Duodenal mucosa (tissue), 2 donors: ENCODE data around the gene SIRT7.
A peak's percentile ranks its signal among the peaks of the same experiment; 100 is the strongest.

Source experiments
- H3K27ac ChIP-seq: one replicate; pipeline ENCODE4 v1.7.0; 2013; ENCODE audit warnings: low read depth, low read length
- H3K27me3 ChIP-seq, 2 donors: one replicate each; pipeline ENCODE4 v1.7.0; 2013; ENCODE audit warnings: low read length in 2 of 2, control low read depth in 1 of 2; ENCODE audit not compliant: insufficient read depth in 2 of 2, control insufficient read depth in 1 of 2
- H3K36me3 ChIP-seq, 2 donors: one replicate each; pipeline ENCODE4 v1.7.0; 2013; ENCODE audit warnings: low read length in 2 of 2, control low read depth in 1 of 2; ENCODE audit not compliant: insufficient read depth in 2 of 2, control insufficient read depth in 1 of 2
- H3K4me1 ChIP-seq, 2 donors: one replicate each; pipeline ENCODE4 v1.7.0; 2013; ENCODE audit warnings: low read length in 2 of 2, control low read depth in 1 of 2; ENCODE audit not compliant: insufficient read depth in 2 of 2, control insufficient read depth in 1 of 2
- H3K4me3 ChIP-seq, 2 donors: one replicate each; pipeline ENCODE4 v1.7.0; 2013; ENCODE audit warnings: low read length in 2 of 2, low read depth in 1 of 2
- H3K9ac ChIP-seq, 2 donors: one replicate each; pipeline ENCODE4 v1.7.0; 2013; ENCODE audit warnings: low read length in 2 of 2, low read depth in 1 of 2
- H3K9me3 ChIP-seq, 2 donors: one replicate each; pipeline ENCODE4 v1.7.0; 2013; ENCODE audit warnings: low read length in 2 of 2, control low read depth in 1 of 2; ENCODE audit not compliant: control insufficient read depth in 1 of 2

Gene SIRT7

GRCh38 chr17:81931557-81932332 lies 13.8 kb upstream of the SIRT7 start:
- Histone ChIP-seq H3K9ac (no peak overlapping the region), H3K9me3 (no peaks in the 10 kb centered on the region), H3K4me3 (no peak overlapping the region), H3K27ac (no peak overlapping the region), H3K36me3 (no peaks in the 10 kb centered on the region), H3K27me3 (peaks cover 6 to 12% of the 10 kb centered on the region in 2 donors), H3K4me1 (peaks cover 7 to 26% of the 10 kb centered on the region in 2 donors)

GRCh38 chr17:81931189-81931556 lies 13.2 kb upstream of the SIRT7 start:
- H3K9ac ChIP-seq: no peak overlapping the region
- no peak overlapping the region for H3K4me3 ChIP-seq
- H3K36me3 ChIP-seq: no peaks in the 10 kb centered on the region
- H3K27ac ChIP-seq: no peak overlapping the region
- H3K9me3 ChIP-seq: no peaks in the 10 kb centered on the region
- H3K4me1 ChIP-seq: peaks cover 9 to 24% of the 10 kb centered on the region in 2 donors
- peaks cover 6 to 12% of the 10 kb centered on the region in 2 donors for H3K27me3 ChIP-seq

GRCh38 chr17:81930142-81931125 lies 12.5 kb upstream of the SIRT7 start:
- no peak overlapping the region for H3K9ac ChIP-seq
- peaks cover 14 to 32% of the 10 kb centered on the region in 2 donors for H3K4me1 ChIP-seq
- no peaks in the 10 kb centered on the region for H3K36me3 ChIP-seq
- H3K9me3 ChIP-seq: no peaks in the 10 kb centered on the region
- H3K27me3 ChIP-seq: peaks cover 6 to 12% of the 10 kb centered on the region in 2 donors
- H3K4me3 ChIP-seq: no peak overlapping the region
- no peak overlapping the region for H3K27ac ChIP-seq

GRCh38 chr17:81929253-81930141 lies 11.5 kb upstream of the SIRT7 start:
- Histone ChIP-seq H3K4me3 (no peak overlapping the region), H3K9me3 (no peaks in the 10 kb centered on the region), H3K4me1 (peaks cover 23 to 41% of the 10 kb centered on the region in 2 donors), H3K9ac (no peak overlapping the region), H3K27me3 (peaks cover 6 to 12% of the 10 kb centered on the region in 2 donors), H3K27ac (no peak overlapping the region), H3K36me3 (no peaks in the 10 kb centered on the region)

- Histone ChIP-seq H3K27ac (no peak overlapping the region), H3K4me3 (peak overlapping the region; percentile 64 to 67), H3K9me3 (no peaks in the 10 kb centered on the region), H3K4me1 (peaks cover 31 to 49% of the 10 kb centered on the region in 2 donors), H3K9ac (peak overlapping the region in 1 of 2 donors; percentile 25), H3K36me3 (no peaks in the 10 kb centered on the region), H3K27me3 (peaks cover 6 to 12% of the 10 kb centered on the region in 2 donors)
Measured at GRCh38 chr17:81928544-81929252, 10.7 kb upstream of the SIRT7 start.

GRCh38 chr17:81927653-81928543 lies 9.9 kb upstream of the SIRT7 start, which contains the start of gene MAFG:
MAFG (minus strand) TSS chr17:81927735; CDS start chr17:81923185, 4,550 bp downstream.
- H3K4me3 ChIP-seq: peak within 1 kb of the TSS; percentile 67 to 74
- H3K4me1 ChIP-seq: peaks cover 34 to 55% of the 10 kb centered on the region in 2 donors
- peak within 1 kb of the TSS; percentile 67 to 84 for H3K9ac ChIP-seq
- H3K36me3 ChIP-seq: no peaks in the 10 kb centered on the region
- H3K27ac ChIP-seq: peak within 1 kb of the TSS; percentile 88
- no peaks in the 10 kb centered on the region for H3K9me3 ChIP-seq
- H3K27me3 ChIP-seq: peaks cover 6 to 12% of the 10 kb centered on the region in 2 donors

GRCh38 chr17:81927152-81927652 lies 9.2 kb upstream of the SIRT7 start:
- Histone ChIP-seq H3K9ac (peak overlapping the region; percentile 67 to 84), H3K27ac (peak overlapping the region; percentile 88), H3K9me3 (no peaks in the 10 kb centered on the region), H3K4me1 (peaks cover 39 to 59% of the 10 kb centered on the region in 2 donors), H3K36me3 (peaks cover 0 to 5% of the 10 kb centered on the region in 2 donors), H3K27me3 (peaks cover 6 to 12% of the 10 kb centered on the region in 2 donors), H3K4me3 (peak overlapping the region; percentile 67 to 74)

- peak overlapping the region; percentile 67 to 74 for H3K4me3 ChIP-seq
- peaks cover 6 to 12% of the 10 kb centered on the region in 2 donors for H3K27me3 ChIP-seq
- H3K9ac ChIP-seq: peak overlapping the region; percentile 67 to 84
- peaks cover 39 to 58% of the 10 kb centered on the region in 2 donors for H3K4me1 ChIP-seq
- peaks cover 0 to 10% of the 10 kb centered on the region in 2 donors for H3K36me3 ChIP-seq
- H3K9me3 ChIP-seq: no peaks in the 10 kb centered on the region
- peak overlapping the region; percentile 88 for H3K27ac ChIP-seq
Measured at GRCh38 chr17:81926451-81927151, 8.6 kb upstream of the SIRT7 start.
